PC-9 (cell line): ENCODE results near the gene ERC1. TPM values are rescaled to one million over a fixed set of nuclear protein-coding genes. Genes with fewer than 3 reads are reported as not detected.
"Not testable (repeated sequence)": the region's sequence is repeated elsewhere in the genome, so short reads cannot be mapped to it uniquely, and the experiment has no call there.

Experiments used
- BruUV-seq: library from RNA; stranded (reverse); fragments of 400-500 nt; replicated peaks from 2 replicates; lab custom pipeline; 2021; lab: Mats Ljungman, UMichigan
- CTCF ChIA-PET: fragments of 300-600 bp; sonication (Branson Sonifier 250); formaldehyde crosslinking; loops from one replicate; lab custom pipeline; 2022; ENCODE audit warnings: antibody characterized with exemption; lab: Charles Lee
- POLR2A ChIA-PET: fragments of 300-600 bp; sonication (Branson Sonifier 250); formaldehyde crosslinking; loops from one replicate; lab custom pipeline; 2022; ENCODE audit warnings: antibody characterized with exemption; ENCODE audit not compliant: unreplicated experiment; lab: Charles Lee
- DNase-seq, 2 experiments: peaks; one replicate each; pipeline versions ENCODE4 v3.0.0 to v3.0.0-alpha.2; 2015 to 2022; ENCODE audit warnings: mixed read lengths in 1 of 2
- H2AFZ ChIP-seq: fragments of 200-600 bp; sonication (generic); 2 replicates; pipeline ENCODE4 v1.8.1; 2017; ENCODE audit warnings: antibody characterized with exemption
- H3F3A ChIP-seq: fragments of 200-600 bp; sonication (generic); 2 replicates; pipeline ENCODE4 v1.8.1; 2017; ENCODE audit warnings: antibody characterized with exemption, mild to moderate bottlenecking, low read depth; ENCODE audit not compliant: insufficient read depth
- H3K27ac ChIP-seq: fragments of 200-600 bp; sonication (generic); 2 replicates; pipeline ENCODE4 v1.6.1; 2016; ENCODE audit warnings: mixed run types
- H3K27me3 ChIP-seq: fragments of 200-600 bp; sonication (generic); 2 replicates; pipeline ENCODE4 v1.6.1; 2016; ENCODE audit warnings: low read depth, mixed run types; ENCODE audit not compliant: insufficient read depth
- H3K36me3 ChIP-seq: fragments of 200-600 bp; sonication (generic); 2 replicates; pipeline ENCODE4 v1.6.1; 2016; ENCODE audit warnings: low read depth, mixed run types
- H3K4me1 ChIP-seq: fragments of 200-600 bp; sonication (generic); replicated peaks from 2 replicates; pipeline ENCODE4 v1.6.1; 2016; ENCODE audit warnings: mixed run types; ENCODE audit not compliant: insufficient read depth
- H3K4me2 ChIP-seq: fragments of 200-600 bp; sonication (generic); 2 replicates; pipeline ENCODE4 v1.6.1; 2017; ENCODE audit warnings: mixed run types
- H3K4me3 ChIP-seq: fragments of 200-600 bp; sonication (generic); 2 replicates; pipeline ENCODE4 v1.6.1; 2016; ENCODE audit warnings: mixed run types
- H3K79me2 ChIP-seq: fragments of 200-600 bp; sonication (generic); 2 replicates; pipeline ENCODE4 v1.6.1; 2017; ENCODE audit warnings: low read depth, mixed run types
- H3K9me2 ChIP-seq: fragments of 200-600 bp; sonication (generic); 2 replicates; pipeline ENCODE4 v1.8.1; 2017; ENCODE audit warnings: mild to moderate bottlenecking; ENCODE audit not compliant: insufficient read depth
- H3K9me3 ChIP-seq: fragments of 200-600 bp; sonication (generic); 2 replicates; pipeline ENCODE4 v1.8.1; 2016; ENCODE audit warnings: low read depth; ENCODE audit not compliant: insufficient read depth
- H4K20me1 ChIP-seq: fragments of 200-600 bp; sonication (generic); 2 replicates; pipeline ENCODE4 v1.8.1; 2017; ENCODE audit not compliant: insufficient read depth
- CTCF ChIP-seq: fragments of 200-600 bp; sonication (generic); conservative IDR thresholded peaks from 2 replicates; pipeline ENCODE4 v1.6.1; 2017; ENCODE audit warnings: mixed run types, antibody characterized with exemption, mild to moderate bottlenecking, moderate library complexity
- EZH2 ChIP-seq: fragments of 200-600 bp; sonication (generic); IDR thresholded peaks from 2 replicates; pipeline ENCODE4 v1.8.0; 2017; ENCODE audit warnings: antibody characterized with exemption, low read depth
- intact Hi-C: fragments of 100-400 bp; cut with micrococcal nuclease; formaldehyde crosslinking; loops from one replicate; pipeline ENCODE4 v1.10.0; 2022; ENCODE audit not compliant: unreplicated experiment
- total RNA-seq: library from RNA; stranded (reverse); gene quantifications from 2 replicates; pipeline ENCODE4 v1.2.3, GENCODE V29; 2021

ERC1 gene
- total RNA-seq, 1 experiment from 2014 or later: 52.0 TPM

GRCh38 chr12:1099158-1099557 lies 108.1 kb downstream of the ERC1 start:
- ChIA-PET POLR2A (no interaction called here), CTCF (no interaction called here)

GRCh38 chr12:1099618-1100017 lies 108.6 kb downstream of the ERC1 start:
- DNase-seq, BruUV-seq, H3F3A ChIP-seq, H2AFZ ChIP-seq, POLR2A ChIA-PET, H4K20me1 ChIP-seq, H3K27me3 ChIP-seq, H3K36me3 ChIP-seq, H3K4me3 ChIP-seq, CTCF ChIA-PET, H3K4me1 ChIP-seq, H3K27ac ChIP-seq, H3K4me2 ChIP-seq, H3K9me2 ChIP-seq, H3K9me3 ChIP-seq: not testable (repeated sequence)
- intact Hi-C loops: loop anchor here (10.0 kb wide), 1 partner anchor 115 kb away; no protein-coding TSS in a partner anchor
- H3K79me2 ChIP-seq: peaks cover 17% of the 10 kb centered on the region

More at GRCh38 chr12:1099158-1099557, 108.1 kb downstream of the ERC1 start:
- no peak for TF ChIP-seq CTCF
- TF ChIP-seq EZH2: no peak
- Histone ChIP-seq H3K79me2 (peaks cover 17% of the 10 kb centered on the region), H3K9me3 (no peaks in the 10 kb centered on the region), H3F3A (no peaks in the 10 kb centered on the region), H3K4me3 (no peak overlapping the region), H3K27ac (no peak overlapping the region), H3K4me2 (no peak overlapping the region), H3K9me2 (no peaks in the 10 kb centered on the region), H2AFZ (no peak overlapping the region), H3K36me3 (no peaks in the 10 kb centered on the region), H3K27me3 (no peaks in the 10 kb centered on the region), H4K20me1 (no peaks in the 10 kb centered on the region; the same call in 1 of the 2 replicates), H3K4me1 (no peaks in the 10 kb centered on the region)
- DNase-seq: no peak
- intact Hi-C loops: loop anchor here (10.0 kb wide), 1 partner anchor 114 kb away; no protein-coding TSS in a partner anchor
- no TSS peak for BruUV-seq

- ChIA-PET CTCF (interaction anchor here (0.7 kb wide), 1 partner anchor 113 kb away, joined by 3 read pairs; no protein-coding TSS in a partner anchor), POLR2A (no interaction called here)
- Histone ChIP-seq H3K4me2 (no peak overlapping the region), H3K27ac (no peak overlapping the region), H3K36me3 (no peaks in the 10 kb centered on the region), H3K9me2 (no peaks in the 10 kb centered on the region), H3K4me1 (no peaks in the 10 kb centered on the region), H4K20me1 (no peaks in the 10 kb centered on the region; the same call in 1 of the 2 replicates), H3K27me3 (no peaks in the 10 kb centered on the region), H3K9me3 (no peaks in the 10 kb centered on the region), H3K79me2 (peaks cover 17% of the 10 kb centered on the region), H3F3A (no peaks in the 10 kb centered on the region), H2AFZ (no peak overlapping the region), H3K4me3 (no peak overlapping the region)
- no peak for TF ChIP-seq CTCF
- no peak for TF ChIP-seq EZH2
- BruUV-seq: no TSS peak
- intact Hi-C loops: no loop called here
- no peak for DNase-seq
These were observed 111.1 kb downstream of the ERC1 start for GRCh38 chr12:1102115-1102514.
